ENCODE measurements around the gene TMEM63A.

DNA sequence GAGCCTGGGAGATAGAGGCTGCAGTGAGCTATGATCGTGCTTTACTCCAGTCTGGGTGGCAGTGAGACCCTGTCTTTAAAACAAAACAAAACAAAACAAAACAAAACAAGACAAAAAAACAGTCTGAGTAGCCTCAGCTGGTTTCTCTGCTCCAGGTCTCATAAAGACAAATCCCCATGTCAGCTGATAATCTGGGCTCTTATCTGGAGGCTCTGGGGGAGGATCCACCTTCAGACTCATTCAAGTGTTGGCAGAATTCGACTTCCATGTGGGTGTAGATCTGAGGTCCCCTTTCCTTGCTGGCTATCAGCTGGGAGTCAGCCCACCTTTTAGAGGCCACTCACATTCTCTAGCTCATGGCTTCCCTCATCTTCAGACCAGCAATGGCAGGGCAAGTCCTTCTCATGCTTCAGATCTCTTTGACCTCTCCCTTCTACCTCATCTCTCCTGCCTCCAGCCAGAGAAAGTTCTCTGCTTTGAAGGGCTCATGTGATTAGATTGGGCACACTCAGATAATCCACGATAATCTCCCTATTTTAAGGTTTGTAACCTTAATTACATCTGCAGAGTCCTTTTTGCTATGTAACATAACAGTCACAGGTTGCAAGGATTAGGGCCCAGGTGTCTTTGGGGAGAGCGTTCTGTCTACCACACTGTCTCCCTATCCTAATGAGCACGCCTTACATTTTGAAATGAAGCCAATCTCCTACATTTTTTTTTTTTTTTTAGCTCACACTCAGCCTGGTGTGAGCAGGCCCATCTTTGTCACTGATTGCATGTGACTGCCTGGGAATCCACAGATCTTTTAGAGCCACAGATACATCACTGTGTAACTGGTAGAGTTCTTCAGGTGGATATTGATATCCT, 49.3 kb upstream of the TMEM63A start:
- TF ChIP-seq RAD21 (IDR thresholded peaks at IDR 0.05; ENCODE audit: low read length): no peak
- TF ChIP-seq, protein P1, sequence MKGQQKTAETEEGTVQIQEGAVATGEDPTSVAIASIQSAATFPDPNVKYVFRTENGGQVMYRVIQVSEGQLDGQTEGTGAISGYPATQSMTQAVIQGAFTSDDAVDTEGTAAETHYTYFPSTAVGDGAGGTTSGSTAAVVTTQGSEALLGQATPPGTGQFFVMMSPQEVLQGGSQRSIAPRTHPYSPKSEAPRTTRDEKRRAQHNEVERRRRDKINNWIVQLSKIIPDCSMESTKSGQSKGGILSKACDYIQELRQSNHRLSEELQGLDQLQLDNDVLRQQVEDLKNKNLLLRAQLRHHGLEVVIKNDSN (IDR thresholded peaks at IDR 0.05; ENCODE audit: borderline replicate concordance, low read depth): no peak
- TF ChIP-seq, protein P2, sequence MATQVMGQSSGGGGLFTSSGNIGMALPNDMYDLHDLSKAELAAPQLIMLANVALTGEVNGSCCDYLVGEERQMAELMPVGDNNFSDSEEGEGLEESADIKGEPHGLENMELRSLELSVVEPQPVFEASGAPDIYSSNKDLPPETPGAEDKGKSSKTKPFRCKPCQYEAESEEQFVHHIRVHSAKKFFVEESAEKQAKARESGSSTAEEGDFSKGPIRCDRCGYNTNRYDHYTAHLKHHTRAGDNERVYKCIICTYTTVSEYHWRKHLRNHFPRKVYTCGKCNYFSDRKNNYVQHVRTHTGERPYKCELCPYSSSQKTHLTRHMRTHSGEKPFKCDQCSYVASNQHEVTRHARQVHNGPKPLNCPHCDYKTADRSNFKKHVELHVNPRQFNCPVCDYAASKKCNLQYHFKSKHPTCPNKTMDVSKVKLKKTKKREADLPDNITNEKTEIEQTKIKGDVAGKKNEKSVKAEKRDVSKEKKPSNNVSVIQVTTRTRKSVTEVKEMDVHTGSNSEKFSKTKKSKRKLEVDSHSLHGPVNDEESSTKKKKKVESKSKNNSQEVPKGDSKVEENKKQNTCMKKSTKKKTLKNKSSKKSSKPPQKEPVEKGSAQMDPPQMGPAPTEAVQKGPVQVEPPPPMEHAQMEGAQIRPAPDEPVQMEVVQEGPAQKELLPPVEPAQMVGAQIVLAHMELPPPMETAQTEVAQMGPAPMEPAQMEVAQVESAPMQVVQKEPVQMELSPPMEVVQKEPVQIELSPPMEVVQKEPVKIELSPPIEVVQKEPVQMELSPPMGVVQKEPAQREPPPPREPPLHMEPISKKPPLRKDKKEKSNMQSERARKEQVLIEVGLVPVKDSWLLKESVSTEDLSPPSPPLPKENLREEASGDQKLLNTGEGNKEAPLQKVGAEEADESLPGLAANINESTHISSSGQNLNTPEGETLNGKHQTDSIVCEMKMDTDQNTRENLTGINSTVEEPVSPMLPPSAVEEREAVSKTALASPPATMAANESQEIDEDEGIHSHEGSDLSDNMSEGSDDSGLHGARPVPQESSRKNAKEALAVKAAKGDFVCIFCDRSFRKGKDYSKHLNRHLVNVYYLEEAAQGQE (IDR thresholded peaks at IDR 0.05; ENCODE audit: low read depth, low read length): no peak
- no peak for TF ChIP-seq MXI1 (IDR thresholded peaks at IDR 0.05; ENCODE audit: low read depth, low read length)
- TF ChIP-seq, protein P3, sequence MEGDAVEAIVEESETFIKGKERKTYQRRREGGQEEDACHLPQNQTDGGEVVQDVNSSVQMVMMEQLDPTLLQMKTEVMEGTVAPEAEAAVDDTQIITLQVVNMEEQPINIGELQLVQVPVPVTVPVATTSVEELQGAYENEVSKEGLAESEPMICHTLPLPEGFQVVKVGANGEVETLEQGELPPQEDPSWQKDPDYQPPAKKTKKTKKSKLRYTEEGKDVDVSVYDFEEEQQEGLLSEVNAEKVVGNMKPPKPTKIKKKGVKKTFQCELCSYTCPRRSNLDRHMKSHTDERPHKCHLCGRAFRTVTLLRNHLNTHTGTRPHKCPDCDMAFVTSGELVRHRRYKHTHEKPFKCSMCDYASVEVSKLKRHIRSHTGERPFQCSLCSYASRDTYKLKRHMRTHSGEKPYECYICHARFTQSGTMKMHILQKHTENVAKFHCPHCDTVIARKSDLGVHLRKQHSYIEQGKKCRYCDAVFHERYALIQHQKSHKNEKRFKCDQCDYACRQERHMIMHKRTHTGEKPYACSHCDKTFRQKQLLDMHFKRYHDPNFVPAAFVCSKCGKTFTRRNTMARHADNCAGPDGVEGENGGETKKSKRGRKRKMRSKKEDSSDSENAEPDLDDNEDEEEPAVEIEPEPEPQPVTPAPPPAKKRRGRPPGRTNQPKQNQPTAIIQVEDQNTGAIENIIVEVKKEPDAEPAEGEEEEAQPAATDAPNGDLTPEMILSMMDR (IDR thresholded peaks at IDR 0.05): no peak
- TF ChIP-seq, protein P4, sequence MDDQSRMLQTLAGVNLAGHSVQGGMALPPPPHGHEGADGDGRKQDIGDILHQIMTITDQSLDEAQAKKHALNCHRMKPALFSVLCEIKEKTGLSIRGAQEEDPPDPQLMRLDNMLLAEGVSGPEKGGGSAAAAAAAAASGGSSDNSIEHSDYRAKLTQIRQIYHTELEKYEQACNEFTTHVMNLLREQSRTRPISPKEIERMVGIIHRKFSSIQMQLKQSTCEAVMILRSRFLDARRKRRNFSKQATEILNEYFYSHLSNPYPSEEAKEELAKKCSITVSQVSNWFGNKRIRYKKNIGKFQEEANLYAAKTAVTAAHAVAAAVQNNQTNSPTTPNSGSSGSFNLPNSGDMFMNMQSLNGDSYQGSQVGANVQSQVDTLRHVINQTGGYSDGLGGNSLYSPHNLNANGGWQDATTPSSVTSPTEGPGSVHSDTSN (IDR thresholded peaks at IDR 0.05): no peak
- TF ChIP-seq GATA2 (CRISPR knock-in tag; IDR thresholded peaks at IDR 0.05): no peak
- no peak for TF ChIP-seq TAF1 (IDR thresholded peaks at IDR 0.05; ENCODE audit: borderline replicate concordance, low read depth, low read length)
- no peak for TF ChIP-seq RFX5 (IDR thresholded peaks at IDR 0.05; ENCODE audit: low read length)
- no peak for TF ChIP-seq TEAD4 (IDR thresholded peaks at IDR 0.05; ENCODE audit: borderline replicate concordance, insufficient read depth)
- TF ChIP-seq POLR2AphosphoS5 (IDR thresholded peaks at IDR 0.05; ENCODE audit: low read depth, low read length): no peak

Data from SK-N-SH (cell line).